GM10248 (cell line): Measurements from ENCODE around the gene IPCEF1.
"Not testable (repeated sequence)": the region's sequence is repeated elsewhere in the genome, so short reads cannot be mapped to it uniquely, and the experiment has no call there.

Experiments used
- CTCF ChIA-PET: fragments of 300-600 bp; sonication (Branson Sonifier 250); formaldehyde crosslinking; extraction: SDS; loops from one replicate; lab custom pipeline; 2021; ENCODE audit warnings: antibody characterized with exemption; lab: Yijun Ruan, JAX
- POLR2A ChIA-PET: fragments of 350-650 bp; sonication (Branson Sonifier 250); formaldehyde crosslinking; extraction: SDS; loops from one replicate; lab custom pipeline; 2020; ENCODE audit warnings: antibody characterized with exemption; lab: Yijun Ruan, JAX
- DNase-seq: peaks from one replicate; pipeline ENCODE4 v3.0.0; 2012; ENCODE audit errors: extremely low spot score
- TF ChIP-seq, protein P1 (sequence below): IDR thresholded peaks from 2 replicates; pipeline ENCODE4 v1.5.1; 2012; ENCODE audit warnings: mild to moderate bottlenecking, low read depth; ENCODE audit errors: extremely low read depth, missing control alignments, control extremely low read depth

The IPCEF1 gene

DNA sequence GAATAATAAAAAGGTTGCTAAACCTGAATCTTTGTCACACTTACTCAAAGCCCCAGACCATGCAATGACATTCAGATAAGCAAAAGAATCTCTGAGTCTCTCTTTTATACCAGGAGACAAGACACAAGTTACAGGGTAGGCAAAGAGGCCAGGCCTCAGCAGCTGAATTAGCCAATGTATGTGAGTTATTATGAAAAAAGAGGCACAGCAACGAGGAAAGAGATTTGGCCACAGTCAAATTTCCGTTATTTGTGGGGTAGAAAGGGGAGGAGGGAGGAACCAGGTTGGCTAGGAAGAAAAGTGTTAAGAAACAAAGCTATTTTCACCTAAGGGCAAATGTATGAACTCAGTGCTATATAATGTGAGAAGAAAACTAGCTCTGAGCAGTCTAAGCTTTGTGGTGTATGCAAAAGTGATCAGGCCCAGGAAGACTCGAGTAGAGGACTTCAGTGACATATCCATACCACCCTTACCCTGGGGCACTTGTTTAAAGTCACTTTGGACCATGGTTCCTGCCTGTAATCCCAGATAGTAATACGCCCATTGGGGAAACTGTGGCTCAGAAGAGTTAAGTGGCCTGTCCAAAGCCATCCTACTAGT lies 19.1 kb downstream of the IPCEF1 start:
- TF ChIP-seq, protein P1, sequence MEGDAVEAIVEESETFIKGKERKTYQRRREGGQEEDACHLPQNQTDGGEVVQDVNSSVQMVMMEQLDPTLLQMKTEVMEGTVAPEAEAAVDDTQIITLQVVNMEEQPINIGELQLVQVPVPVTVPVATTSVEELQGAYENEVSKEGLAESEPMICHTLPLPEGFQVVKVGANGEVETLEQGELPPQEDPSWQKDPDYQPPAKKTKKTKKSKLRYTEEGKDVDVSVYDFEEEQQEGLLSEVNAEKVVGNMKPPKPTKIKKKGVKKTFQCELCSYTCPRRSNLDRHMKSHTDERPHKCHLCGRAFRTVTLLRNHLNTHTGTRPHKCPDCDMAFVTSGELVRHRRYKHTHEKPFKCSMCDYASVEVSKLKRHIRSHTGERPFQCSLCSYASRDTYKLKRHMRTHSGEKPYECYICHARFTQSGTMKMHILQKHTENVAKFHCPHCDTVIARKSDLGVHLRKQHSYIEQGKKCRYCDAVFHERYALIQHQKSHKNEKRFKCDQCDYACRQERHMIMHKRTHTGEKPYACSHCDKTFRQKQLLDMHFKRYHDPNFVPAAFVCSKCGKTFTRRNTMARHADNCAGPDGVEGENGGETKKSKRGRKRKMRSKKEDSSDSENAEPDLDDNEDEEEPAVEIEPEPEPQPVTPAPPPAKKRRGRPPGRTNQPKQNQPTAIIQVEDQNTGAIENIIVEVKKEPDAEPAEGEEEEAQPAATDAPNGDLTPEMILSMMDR, result no peak
- POLR2A ChIA-PET, result no interaction called here
- CTCF ChIA-PET, result no interaction called here
- no peak for DNase-seq

DNA sequence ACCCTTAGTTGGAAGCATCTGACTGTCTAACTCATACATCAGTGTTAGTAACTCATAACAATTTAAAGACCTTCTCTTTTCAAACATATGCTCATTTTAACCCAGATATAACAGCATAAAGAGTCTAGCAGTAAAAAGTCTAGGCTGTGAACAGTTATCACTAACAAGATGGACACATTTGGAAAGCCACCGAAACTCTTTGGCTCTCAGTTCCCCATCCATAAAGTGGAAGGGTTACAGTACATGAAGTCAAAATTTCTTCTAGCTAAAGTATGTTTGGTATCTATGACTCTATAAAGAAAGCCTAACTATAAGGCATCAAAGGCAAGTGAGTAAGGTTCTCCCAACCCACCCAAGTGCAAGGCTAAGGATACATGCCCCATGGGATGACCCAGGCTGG lies 22.5 kb downstream of the IPCEF1 start:
- POLR2A ChIA-PET, DNase-seq, CTCF ChIA-PET: not testable (repeated sequence)

DNA sequence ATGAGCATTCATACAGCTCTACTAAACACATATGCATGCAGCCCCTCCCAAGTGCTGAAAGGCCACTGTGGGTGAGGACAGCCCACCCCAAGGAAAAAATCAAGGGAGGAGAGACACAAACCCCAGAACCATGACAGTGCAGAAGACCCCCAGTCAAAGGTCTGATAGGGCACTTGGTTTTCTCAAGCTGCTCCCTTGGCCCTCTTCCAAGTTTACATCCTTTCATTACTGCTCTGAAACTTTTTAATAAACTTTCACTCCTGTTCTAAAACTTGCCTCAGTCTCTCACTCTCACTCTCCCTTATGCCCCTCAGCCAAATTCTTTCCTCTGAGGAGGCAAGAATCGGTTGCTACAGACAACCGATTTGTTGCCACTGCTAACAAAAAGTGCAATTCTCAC lies 24.9 kb downstream of the IPCEF1 start:
- no peak for DNase-seq
- ChIA-PET CTCF (no interaction called here), POLR2A (no interaction called here)
- TF ChIP-seq, protein P1, result no peak

DNA sequence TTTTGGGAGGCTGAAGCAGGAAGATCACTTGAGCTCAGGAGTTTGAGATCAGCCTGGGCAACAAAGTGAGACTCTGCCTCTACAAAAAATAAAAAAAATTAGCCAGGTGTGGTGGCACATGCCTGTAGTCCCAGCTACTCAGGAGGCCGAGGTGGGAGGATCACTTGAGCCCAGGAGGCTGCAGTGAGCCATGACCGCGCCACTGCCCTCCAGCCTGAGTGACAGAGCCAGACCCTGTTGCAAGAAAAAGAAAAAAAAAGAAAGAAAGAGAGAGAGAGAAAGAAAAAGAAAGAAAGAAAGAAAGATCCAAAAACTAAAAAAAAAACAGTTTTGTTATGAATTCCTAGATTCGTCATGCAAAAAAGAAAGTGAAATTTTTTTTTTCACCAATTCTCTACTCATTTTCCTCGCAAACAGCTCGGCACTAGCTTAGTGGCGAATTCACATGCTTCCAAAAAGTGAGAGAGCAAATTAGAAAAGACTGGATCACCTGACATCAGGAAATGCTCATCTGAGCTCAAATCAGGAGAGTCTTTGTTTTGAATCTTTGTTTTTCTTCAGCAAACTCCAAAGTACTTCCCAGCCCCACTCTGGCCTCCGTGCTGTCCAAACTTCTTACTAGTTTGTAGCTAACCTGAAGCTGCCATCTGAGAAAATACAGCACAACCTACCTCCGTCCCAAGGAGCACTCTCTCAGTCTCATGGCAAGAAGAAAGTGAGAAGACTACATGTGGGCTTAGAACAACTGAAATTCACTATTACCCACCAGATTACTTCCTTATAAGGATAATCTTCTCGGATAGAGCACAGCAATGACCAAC lies 27.0 kb downstream of the IPCEF1 start:
- TF ChIP-seq, protein P1, result no peak
- POLR2A ChIA-PET, result no interaction called here
- CTCF ChIA-PET, result interaction anchor here (2.0 kb wide), 1 partner anchor 16 kb away, joined by 4 read pairs; no protein-coding TSS in a partner anchor
- DNase-seq, result no peak

GRCh38 chr6:154327313-154327712 lies 29.3 kb downstream of the IPCEF1 start:
- CTCF ChIA-PET, result not testable (repeated sequence)

GRCh38 chr6:154325142-154325541 lies 31.5 kb downstream of the IPCEF1 start:
- no peak for DNase-seq
- POLR2A ChIA-PET, result no interaction called here
- TF ChIP-seq, protein P1, result no peak
- CTCF ChIA-PET, result no interaction called here

More at GRCh38 chr6:154327313-154327712, 29.3 kb downstream of the IPCEF1 start:
- DNase-seq, POLR2A ChIA-PET: not testable (repeated sequence)

DNA sequence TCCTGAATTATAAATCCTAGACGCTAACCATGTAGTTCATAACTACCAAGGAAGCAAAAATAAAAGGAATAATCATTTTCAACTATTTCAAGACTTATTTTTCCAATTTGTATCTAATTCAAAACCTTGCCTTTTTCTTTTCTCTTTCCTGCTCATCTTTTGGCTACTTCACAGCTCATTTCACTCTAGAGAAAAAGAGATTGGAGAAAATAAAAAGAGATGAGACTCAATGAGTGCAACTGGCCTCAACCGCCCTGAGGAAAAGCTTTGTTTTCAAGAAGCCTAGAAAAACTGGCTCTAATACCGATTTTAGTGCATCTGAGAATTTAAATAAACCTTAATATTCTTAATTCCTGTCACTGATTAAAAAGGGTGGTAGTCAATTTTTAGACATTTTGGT lies 36.4 kb downstream of the IPCEF1 start:
- TF ChIP-seq, protein P1, result no peak
- POLR2A ChIA-PET, result no interaction called here
- CTCF ChIA-PET, result no interaction called here
- no peak for DNase-seq
